Stromal cell of bone marrow (primary cell): ENCODE results near the gene GPR15.
"Not testable (repeated sequence)": the region's sequence is repeated elsewhere in the genome, so short reads cannot be mapped to it uniquely, and the experiment has no call there.

Source experiments
- DNase-seq: peaks from one replicate; pipeline ENCODE4 v3.0.0-alpha.2; 2012; ENCODE audit warnings: low read depth

GPR15 gene

DNA sequence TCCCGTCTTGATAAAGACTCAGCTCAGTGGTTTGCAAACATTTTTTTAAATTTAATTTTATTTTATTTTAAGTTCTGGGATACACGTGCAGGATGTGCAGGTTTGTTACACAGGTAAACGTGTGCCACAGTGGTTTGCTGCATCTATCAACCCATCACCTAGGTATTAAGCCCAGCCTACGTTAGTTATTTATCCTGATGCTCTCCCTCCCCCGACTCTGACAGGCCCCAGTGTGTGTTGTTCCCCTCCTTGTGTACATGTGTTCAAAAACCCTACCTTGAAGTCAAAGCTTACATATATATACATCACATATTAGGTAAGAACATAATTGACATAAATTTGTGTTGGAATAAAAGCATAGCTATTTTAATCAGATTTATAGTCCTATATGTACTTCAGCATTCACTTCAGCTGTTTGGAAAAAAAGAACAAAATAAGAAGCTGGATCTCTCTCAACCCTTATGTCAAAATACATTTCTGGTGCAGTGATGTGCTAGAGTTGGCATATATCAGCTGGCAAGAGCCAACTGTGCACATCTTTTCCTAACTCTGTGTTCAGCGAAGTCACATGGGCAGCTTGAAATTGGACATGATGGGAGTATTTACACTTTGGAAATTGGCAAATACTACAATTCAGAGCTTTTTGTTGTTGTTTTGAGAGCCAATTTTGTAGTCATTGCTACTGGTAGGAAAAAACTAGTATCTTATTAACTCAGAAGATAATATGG, 26.5 kb downstream of the GPR15 start:
- no peak for DNase-seq

DNA sequence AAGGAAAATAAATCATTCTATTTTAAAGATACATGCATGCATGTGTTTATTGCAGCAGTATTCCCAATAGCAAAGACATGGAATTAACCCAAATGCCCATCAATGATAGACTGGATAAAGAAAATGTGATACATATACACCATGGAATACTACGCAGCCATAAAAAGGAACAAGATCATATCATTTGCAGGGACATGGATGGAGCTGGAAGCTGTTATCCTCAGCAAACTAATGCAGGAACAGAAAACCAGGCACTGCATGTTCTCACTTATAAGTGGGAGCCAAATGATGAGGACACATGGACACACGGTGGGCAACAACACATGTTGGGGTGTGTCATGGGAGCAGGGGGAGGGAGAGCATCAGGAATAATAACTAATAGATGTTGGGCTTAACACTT, 28.0 kb downstream of the GPR15 start:
- DNase-seq = not testable (repeated sequence)

DNA sequence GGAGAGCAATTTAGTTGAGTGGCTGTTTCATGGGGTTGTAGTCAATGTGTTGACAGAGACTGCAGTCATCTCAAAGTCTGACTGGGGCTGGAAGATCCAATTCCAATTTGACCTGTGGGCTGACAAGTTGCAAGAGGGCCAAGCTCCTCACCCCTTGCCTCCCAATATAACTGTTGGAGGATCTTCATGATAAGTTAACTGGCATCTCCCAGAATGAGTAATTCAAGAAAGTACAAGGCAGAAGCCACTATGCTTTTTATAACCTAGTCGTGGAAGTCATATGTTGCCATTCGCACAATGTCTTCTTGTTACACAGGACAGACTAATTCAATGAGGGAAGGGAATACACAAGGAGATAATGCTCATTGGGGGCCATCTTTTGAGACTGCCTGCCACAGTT, 29.1 kb downstream of the GPR15 start:
- no peak for DNase-seq

DNA sequence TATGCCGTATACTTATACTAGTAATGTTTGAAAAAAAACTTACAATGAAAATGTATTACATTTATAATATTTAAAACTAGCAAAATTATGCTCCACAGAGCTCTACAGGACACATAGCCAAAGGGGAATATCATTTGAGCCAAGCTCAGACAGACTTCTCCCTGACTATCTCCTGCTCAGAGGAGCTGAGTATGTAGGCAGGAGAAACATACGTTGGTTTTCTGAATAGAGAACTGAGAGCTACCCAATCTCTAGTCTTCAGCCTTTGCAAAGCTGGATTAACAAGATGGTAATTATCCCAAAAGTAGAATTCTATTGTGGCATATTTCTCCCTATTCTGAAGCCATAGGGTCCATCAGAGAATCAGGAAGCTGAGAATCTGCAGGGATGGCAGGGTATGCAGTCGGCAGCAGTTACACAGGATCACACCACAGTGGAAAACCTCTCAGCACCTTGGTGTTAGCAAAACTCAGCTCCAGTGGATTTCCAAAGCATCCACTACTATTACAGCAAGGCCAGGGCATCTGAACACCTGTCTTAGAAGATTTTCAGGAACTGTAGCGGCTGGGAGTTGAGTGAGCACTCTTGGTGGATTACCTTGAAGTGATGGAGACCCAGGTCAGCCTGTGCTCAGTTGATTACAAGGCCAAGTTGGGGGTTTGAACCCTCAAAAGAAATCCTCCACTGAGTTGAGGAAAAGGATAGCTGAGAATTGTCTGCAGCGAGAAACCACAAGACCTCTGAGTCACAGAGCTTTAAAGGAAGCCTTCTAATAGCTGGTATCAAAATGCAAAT, 30.1 kb downstream of the GPR15 start:
- no peak for DNase-seq

- no peak for DNase-seq
Measured at GRCh38 chr3:98563661-98564281, 32.0 kb downstream of the GPR15 start.

GRCh38 chr3:98564282-98565005, 32.7 kb downstream of the GPR15 start:
- DNase-seq = no peak

GRCh38 chr3:98565237-98565643, 33.5 kb downstream of the GPR15 start:
- DNase-seq = no peak

GRCh38 chr3:98565843-98566242, 34.1 kb downstream of the GPR15 start:
- DNase-seq = no peak

GRCh38 chr3:98567666-98568270, 36.0 kb downstream of the GPR15 start:
- DNase-seq = no peak

- DNase-seq = no peak
Measured at GRCh38 chr3:98568402-98568801, 36.6 kb downstream of the GPR15 start.

- no peak for DNase-seq
Measured at GRCh38 chr3:98573181-98573728, 41.5 kb downstream of the GPR15 start.

DNA sequence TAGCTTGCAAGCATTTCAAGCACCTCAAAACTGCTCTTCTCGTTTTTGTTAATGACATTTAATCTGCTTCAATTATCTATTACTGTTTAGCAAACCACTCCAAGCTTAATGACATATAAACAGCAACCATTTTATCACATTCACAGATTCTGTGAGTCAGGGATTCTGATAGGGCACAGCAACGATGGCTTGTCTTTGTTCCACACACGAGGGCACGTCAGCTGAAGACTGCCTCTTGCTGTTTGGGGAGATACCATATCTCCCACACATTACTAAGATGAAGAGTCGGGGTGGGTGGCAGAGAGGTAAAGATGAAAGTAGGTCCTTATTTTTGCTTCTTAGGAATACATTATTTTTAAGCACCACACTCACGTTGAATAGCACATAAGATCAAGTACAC, 42.4 kb downstream of the GPR15 start:
- DNase-seq = no peak

- DNase-seq = no peak
Measured at GRCh38 chr3:98577178-98577895, 45.6 kb downstream of the GPR15 start.

GRCh38 chr3:98580401-98581386, 48.9 kb downstream of the GPR15 start:
- no peak for DNase-seq

DNA sequence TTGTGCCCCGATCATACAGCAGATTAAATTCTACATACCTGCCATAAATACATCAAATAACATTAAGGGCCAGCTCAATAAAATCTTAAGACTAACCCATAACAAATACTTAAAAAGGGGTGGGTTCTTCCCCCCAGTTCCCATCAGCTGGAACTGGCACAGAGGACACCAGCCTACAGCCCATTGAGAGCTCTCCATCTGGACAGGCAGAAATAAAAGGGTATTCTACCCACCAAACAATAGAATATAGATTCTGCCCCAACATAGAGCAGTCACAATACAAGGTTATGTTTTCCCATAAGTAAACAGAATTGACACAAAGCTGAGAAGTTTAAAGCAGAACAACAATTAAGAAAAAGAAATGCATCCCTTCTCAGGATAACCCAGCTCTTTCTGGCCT, 49.7 kb downstream of the GPR15 start:
- no peak for DNase-seq

GRCh38 chr3:98582042-98582441, 50.3 kb downstream of the GPR15 start:
- no peak for DNase-seq

- no peak for DNase-seq
Measured at GRCh38 chr3:98583766-98584165, 52.0 kb downstream of the GPR15 start.
